ENCODE results near the gene EMD. TPM values are rescaled to one million over a fixed set of nuclear protein-coding genes. Genes with fewer than 3 reads are reported as not detected.

The EMD gene
- total RNA-seq, 8 experiments from 2014 or later = 31.6 to 96.1 (median 64.8) TPM

DNA sequence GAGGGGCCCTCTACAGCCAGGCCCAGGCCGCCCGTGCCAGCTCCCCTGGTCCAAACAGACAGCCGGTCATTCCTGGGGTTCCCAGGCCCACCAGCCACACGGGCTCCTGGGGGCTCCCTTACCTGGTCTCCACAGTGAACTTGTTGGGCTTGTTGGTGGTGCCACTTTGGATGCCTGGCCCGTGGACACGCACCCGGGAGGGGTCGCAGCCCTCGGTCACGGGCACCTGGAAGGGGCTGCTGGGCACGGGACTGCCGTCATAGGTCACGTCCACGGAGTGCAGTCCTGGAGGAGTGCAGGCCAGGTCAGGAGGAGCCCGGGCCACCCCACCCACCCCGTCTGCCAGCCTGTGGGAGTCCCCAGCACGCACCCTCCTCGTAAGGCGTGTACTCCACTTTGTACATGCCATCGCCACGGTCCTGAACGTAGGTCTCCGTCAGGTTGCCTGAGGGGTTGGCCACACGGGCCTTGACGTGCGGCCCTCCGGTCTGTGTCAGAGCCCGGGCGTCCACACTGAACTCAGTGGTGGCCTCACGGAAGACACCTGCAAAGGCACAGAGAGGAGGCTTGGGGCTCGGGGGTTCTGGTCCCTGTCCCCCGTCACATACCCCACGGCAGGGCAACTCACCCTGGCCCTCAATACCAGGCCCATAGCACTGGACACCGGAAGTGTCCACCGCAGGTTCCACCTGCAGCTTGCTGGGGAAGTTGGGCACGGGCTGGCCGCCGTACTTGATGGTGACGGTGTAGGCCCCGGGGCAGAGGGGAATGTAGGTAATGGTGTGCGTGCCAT, 19.5 kb upstream of the EMD start:
- Histone ChIP-seq H3K4me3 (no peak overlapping the region), H3K4me1 (replicated peaks in 1 of 2) (no peaks in the 10 kb centered on the region), H3K27ac (no peak overlapping the region)
- in situ Hi-C loops (cut with MboI; ENCODE audit: low pct_unique_long_range_greater_than_20kb in 2 of 9, low sequenced_read_pairs in 9 of 9, unreplicated experiment in 9 of 9) = no loop called here
- no peak for ATAC-seq (replicated peaks in 6 of 8)
- WGBS, 10 experiments = 82 to 100% methylated on average over 2 to 10 of the region's 41 CpGs; no CpG with 5 or more reads in 8 of the 10 experiments

- Histone ChIP-seq H3K27ac (no peak overlapping the region), H3K4me1 (replicated peaks in 1 of 2) (no peaks in the 10 kb centered on the region), H3K4me3 (no peak overlapping the region)
- no peak for ATAC-seq (replicated peaks in 6 of 8)
- WGBS, 10 experiments = 90 to 100% methylated on average over 2 to 6 of the region's 34 CpGs; no CpG with 5 or more reads in 8 of the 10 experiments
- in situ Hi-C loops (cut with MboI; ENCODE audit: low pct_unique_long_range_greater_than_20kb in 2 of 9, low sequenced_read_pairs in 9 of 9, unreplicated experiment in 9 of 9) = no loop called here
Observed at GRCh38 chrX:154360155-154360713, 18.9 kb upstream of the EMD start.

- 44% methylated on average over 5 of the region's 30 CpGs; no CpG with 5 or more reads in 9 of the 10 experiments for WGBS, 10 experiments
- in situ Hi-C loops (cut with MboI; ENCODE audit: low pct_unique_long_range_greater_than_20kb in 2 of 9, low sequenced_read_pairs in 9 of 9, unreplicated experiment in 9 of 9) = no loop called here
- H3K4me3 ChIP-seq = no peak overlapping the region
- no peak for ATAC-seq (replicated peaks in 6 of 8)
- H3K4me1 ChIP-seq (replicated peaks in 1 of 2) = no peaks in the 10 kb centered on the region
- H3K27ac ChIP-seq = no peak overlapping the region
Observed at GRCh38 chrX:154362085-154362742, 16.9 kb upstream of the EMD start.

DNA sequence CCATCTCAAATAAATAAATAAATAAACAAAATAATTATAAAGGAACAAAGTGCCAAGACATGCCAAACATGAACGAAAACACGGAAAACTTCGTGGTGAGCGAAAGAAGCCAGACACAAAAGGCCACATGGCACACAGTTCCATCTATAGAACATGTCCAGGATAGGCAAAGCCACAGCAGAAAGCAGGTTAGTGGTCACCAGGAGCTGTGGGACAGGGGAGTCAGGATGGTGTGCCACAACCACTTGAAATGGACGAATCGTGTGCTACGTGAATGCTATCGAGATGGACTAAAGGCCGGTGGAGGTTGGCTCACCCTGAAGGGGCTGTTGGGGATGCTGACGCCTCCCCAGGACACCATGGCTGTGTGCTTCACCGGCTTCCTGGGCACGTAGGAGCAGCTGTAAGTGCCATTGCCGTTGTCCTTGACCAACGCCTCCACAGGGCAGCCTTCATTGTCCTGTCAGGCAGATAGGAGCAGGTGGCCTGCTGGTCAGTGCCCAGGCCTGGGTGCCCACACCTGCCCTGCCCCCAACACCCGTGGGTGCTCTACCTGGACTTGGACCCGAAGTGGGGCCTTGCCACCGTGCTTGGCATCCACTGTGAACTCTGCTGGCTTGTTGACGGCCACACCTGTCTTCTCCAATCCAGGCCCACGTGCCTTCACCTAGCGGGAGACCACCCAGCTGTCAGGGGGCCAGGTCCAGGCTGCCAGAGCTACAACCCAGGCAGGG, 15.2 kb upstream of the EMD start:
- in situ Hi-C loops (cut with MboI; ENCODE audit: low pct_unique_long_range_greater_than_20kb in 2 of 9, low sequenced_read_pairs in 9 of 9, unreplicated experiment in 9 of 9) = no loop called here
- Histone ChIP-seq H3K4me1 (replicated peaks in 1 of 2) (peaks cover 5 to 6% of the 10 kb centered on the region in 2 donors), H3K4me3 (no peak overlapping the region), H3K27ac (no peak overlapping the region)
- ATAC-seq (replicated peaks in 6 of 8) = no peak
- WGBS, 10 experiments = 67 to 72% methylated on average over 3 of the region's 20 CpGs; no CpG with 5 or more reads in 8 of the 10 experiments

DNA sequence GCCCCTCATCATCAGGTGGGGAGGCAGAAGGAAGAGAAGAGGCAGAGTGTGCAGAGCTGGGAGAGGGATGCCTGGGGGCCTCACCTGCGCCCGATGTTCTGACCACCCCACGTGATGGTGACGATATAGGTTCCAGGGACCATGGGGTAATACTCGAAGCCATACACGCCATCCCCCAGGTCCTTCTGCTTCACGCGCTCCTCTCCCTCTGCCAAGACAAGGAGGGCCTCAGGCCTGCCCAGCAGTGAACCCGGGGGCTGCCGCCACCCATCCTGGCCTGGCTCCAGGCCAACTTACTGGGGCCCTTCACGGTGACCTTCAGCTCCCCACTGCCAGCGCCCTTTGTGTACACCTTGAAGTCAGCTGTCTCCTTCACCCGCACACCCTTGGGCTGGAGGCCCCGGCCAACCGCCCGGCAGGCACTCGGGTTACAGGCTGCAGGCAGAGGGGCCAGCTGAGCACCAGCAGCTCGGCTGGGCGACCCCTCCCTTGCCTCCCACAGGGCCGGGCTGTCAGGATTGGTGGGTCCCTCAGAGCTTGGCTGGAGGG, 14.0 kb upstream of the EMD start:
- 63 to 100% methylated on average over 1 to 2 of the region's 20 CpGs; no CpG with 5 or more reads in 8 of the 10 experiments for WGBS, 10 experiments
- H3K4me3 ChIP-seq = no peak overlapping the region
- H3K27ac ChIP-seq = no peak overlapping the region
- peaks cover 5 to 6% of the 10 kb centered on the region in 2 donors for H3K4me1 ChIP-seq (replicated peaks in 1 of 2)
- no peak for ATAC-seq (replicated peaks in 6 of 8)
- in situ Hi-C loops (cut with MboI; ENCODE audit: low pct_unique_long_range_greater_than_20kb in 2 of 9, low sequenced_read_pairs in 9 of 9, unreplicated experiment in 9 of 9) = no loop called here

DNA sequence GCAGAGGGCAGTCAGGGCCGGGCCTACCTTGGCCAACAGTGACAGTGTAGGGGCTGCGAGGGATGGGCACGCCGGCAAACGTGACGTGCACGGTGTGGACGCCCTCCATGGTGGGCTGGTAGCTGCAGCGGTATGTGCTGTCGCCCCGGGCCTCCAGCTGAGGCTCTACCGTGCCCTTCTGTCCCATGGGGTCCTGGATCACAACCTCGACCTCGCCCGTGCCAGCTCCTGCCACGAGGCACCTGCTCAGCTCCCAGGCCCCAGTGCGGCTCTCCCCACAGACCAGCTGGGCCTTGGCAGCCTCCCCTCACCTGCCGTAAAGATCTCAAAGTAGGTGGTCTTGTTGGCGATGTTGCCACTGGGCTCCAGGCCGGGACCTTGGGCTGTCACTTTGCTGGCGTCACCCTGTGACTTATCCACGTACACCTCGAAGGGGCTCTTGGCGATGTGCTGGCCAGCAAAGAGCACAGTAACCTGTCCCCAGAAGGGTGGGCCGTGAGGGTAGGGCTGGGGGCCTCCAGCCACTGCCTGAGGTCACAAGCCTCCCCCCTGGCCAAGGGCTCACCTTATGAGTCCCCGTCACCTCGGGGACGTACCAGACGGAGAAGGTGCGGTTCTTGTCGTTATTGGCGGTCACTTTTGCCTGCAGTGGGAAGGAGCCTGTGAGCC, 13.0 kb upstream of the EMD start:
- in situ Hi-C loops (cut with MboI; ENCODE audit: low pct_unique_long_range_greater_than_20kb in 2 of 9, low sequenced_read_pairs in 9 of 9, unreplicated experiment in 9 of 9) = no loop called here
- peaks cover 5 to 6% of the 10 kb centered on the region in 2 donors for H3K4me1 ChIP-seq (replicated peaks in 1 of 2)
- no peak overlapping the region for H3K4me3 ChIP-seq
- H3K27ac ChIP-seq = no peak overlapping the region
- no peak for ATAC-seq (replicated peaks in 6 of 8)
- no CpG with 5 or more reads among the region's 32 CpGs for WGBS, 10 experiments

GRCh38 chrX:154366666-154367055, 12.4 kb upstream of the EMD start:
- WGBS, 10 experiments = no CpG with 5 or more reads among the region's 11 CpGs
- no peak for ATAC-seq (replicated peaks in 6 of 8)
- Histone ChIP-seq H3K27ac (no peak overlapping the region), H3K4me1 (replicated peaks in 1 of 2) (peaks cover 6 to 7% of the 10 kb centered on the region in 2 donors), H3K4me3 (no peak overlapping the region)
- in situ Hi-C loops (cut with MboI; ENCODE audit: low pct_unique_long_range_greater_than_20kb in 2 of 9, low sequenced_read_pairs in 9 of 9, unreplicated experiment in 9 of 9) = no loop called here

- H3K4me1 ChIP-seq (replicated peaks in 1 of 2) = peaks cover 13 to 14% of the 10 kb centered on the region in 2 donors
- in situ Hi-C loops (cut with MboI; ENCODE audit: low pct_unique_long_range_greater_than_20kb in 2 of 9, low sequenced_read_pairs in 9 of 9, unreplicated experiment in 9 of 9) = no loop called here
- 87 to 100% methylated on average over 1 to 6 of the region's 31 CpGs; no CpG with 5 or more reads in 8 of the 10 experiments for WGBS, 10 experiments
- ATAC-seq (replicated peaks in 6 of 8) = no peak
- no peak overlapping the region for H3K27ac ChIP-seq
- no peak overlapping the region for H3K4me3 ChIP-seq
Observed at GRCh38 chrX:154367474-154368308, 11.4 kb upstream of the EMD start.

DNA sequence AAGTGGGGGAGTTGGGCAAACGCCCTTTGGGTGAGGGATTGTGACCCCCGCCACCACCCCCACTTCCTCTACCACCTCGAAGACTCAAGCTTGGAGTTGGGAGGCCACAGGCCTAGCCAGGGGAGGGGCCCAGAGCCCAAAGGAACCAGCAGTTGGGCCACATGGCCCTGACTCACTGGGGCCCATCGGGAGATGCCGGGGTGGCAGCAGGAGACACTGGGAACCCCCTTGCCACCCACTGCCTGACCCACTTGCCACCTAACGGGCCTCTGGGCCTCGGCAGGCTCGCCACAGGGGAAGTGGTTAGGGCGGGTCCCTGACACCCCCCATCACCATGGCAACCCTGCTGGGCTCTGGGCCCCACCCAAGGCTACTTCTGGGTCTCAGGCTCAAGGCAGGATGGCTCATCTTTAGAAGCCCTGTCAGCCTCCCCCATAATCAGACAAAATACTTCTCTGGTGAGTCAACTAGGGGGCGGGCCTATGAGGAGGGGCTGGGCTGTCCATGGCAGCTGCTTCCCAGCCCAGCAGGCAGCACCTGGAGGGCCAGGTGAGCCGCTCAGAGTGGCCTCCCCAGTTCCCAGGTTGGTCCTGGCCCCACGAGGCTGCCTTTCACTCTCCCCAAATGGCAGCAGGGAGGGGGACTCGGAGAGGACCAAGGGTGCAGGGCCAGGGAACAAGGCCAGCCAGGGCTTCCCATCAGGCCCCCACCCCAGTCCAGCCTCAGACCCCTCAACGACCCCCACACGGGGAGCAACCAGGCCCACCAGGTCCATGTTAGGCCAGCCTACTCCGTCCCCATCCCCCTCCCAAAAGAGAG, 10.3 kb upstream of the EMD start:
- ATAC-seq (replicated peaks in 6 of 8) = peak; percentile 37 to 63 (median 50)
- Histone ChIP-seq H3K27ac (peak overlapping the region; percentile 97 to 98), H3K4me3 (peak overlapping the region; percentile 51 to 88 (median 80)), H3K4me1 (replicated peaks in 1 of 2) (peaks cover 16 to 22% of the 10 kb centered on the region in 2 donors)
- in situ Hi-C loops (cut with MboI; ENCODE audit: low pct_unique_long_range_greater_than_20kb in 2 of 9, low sequenced_read_pairs in 9 of 9, unreplicated experiment in 9 of 9) = no loop called here
- no CpG with 5 or more reads among the region's 16 CpGs for WGBS, 10 experiments

- peak overlapping the region; percentile 51 to 88 (median 80) for H3K4me3 ChIP-seq
- in situ Hi-C loops (cut with MboI; ENCODE audit: low pct_unique_long_range_greater_than_20kb in 2 of 9, low sequenced_read_pairs in 9 of 9, unreplicated experiment in 9 of 9) = no loop called here
- ATAC-seq (replicated peaks in 6 of 8) = peak; percentile 11 to 59 (median 49)
- H3K27ac ChIP-seq = peak overlapping the region; percentile 97 to 98
- H3K4me1 ChIP-seq (replicated peaks in 1 of 2) = peaks cover 16 to 26% of the 10 kb centered on the region in 2 donors
- WGBS, 10 experiments = 0% methylated on average over 1 of the region's 13 CpGs; no CpG with 5 or more reads in 9 of the 10 experiments
Observed at GRCh38 chrX:154369449-154370299, 9.4 kb upstream of the EMD start.
